Mononuclear cell (primary cell): ENCODE data around the gene TXNDC11. TPM values are rescaled to one million over a fixed set of nuclear protein-coding genes. Genes with fewer than 3 reads are reported as not detected.

Experiments used
- H3K27me3 ChIP-seq: 2 replicates; pipeline ENCODE4 v1.6.0; 2011; ENCODE audit warnings: low read length, control low read depth; ENCODE audit not compliant: insufficient read depth
- H3K4me1 ChIP-seq: 2 replicates; pipeline ENCODE4 v1.5.1; 2011; ENCODE audit warnings: mild to moderate bottlenecking, low read length, control low read depth; ENCODE audit not compliant: insufficient read depth
- H3K4me3 ChIP-seq: 2 replicates; pipeline ENCODE4 v1.5.1; 2011; ENCODE audit warnings: mild to moderate bottlenecking, low read length, moderate library complexity
- H3K9me3 ChIP-seq: 2 replicates; pipeline ENCODE4 v1.5.1; 2011; ENCODE audit warnings: low read depth, mild to moderate bottlenecking, control low read depth, low read length
- total RNA-seq: library from RNA; depleted of rRNA; stranded (reverse); fragments of >200 nt; gene quantifications from one replicate; pipeline ENCODE4 v1.2.3, GENCODE V29; 2012

The TXNDC11 gene
- total RNA-seq, 1 donor, result 75.8 TPM

DNA sequence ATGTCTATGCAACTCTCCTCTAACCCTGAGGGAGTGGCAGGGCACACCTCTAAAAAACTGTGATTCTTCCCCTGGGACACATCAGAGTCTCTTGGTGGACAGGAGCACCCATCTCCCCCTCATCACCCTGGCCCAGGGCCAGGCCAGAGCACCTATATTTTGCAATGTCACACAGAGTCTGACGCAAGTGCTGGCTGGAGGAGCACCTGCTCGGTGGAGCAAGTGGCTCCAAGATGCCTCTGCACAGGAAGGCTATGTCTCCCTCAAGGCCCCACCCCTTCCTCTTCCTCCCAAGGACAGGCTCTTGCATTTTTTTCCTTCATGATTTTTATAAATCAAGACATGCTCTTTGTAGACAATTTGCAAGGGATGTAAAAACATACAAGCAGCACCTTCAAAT, 61.1 kb downstream of the TXNDC11 start:
- Histone ChIP-seq H3K4me3 (no peak overlapping the region), H3K9me3 (no peaks in the 10 kb centered on the region), H3K4me1 (peaks cover 77% of the 10 kb centered on the region), H3K27me3 (no peaks in the 10 kb centered on the region)

- Histone ChIP-seq H3K9me3 (no peaks in the 10 kb centered on the region), H3K4me1 (peaks cover 87% of the 10 kb centered on the region), H3K27me3 (no peaks in the 10 kb centered on the region), H3K4me3 (no peak overlapping the region)
These were observed 62.4 kb downstream of the TXNDC11 start for GRCh38 chr16:11679941-11680911.

DNA sequence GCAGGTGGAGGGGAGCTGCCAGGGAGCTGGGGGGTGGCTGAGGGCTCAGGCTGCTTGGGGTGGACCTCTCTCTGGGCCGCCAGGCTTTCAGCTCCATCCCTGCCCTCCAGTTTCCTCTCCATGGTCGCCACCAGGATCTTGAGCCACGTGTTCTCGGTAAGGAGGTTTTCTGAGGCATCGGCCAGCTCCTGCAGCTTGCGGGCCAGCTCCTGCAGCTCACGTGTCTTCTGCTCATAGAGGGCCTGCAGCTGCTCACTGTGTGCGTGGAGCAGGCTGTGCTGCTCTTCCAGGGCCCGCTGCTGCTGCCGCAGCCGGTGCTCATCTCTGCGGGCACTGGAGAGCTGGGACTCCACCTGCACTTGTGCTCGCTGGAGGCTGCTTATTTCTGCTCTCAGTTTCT, 63.4 kb downstream of the TXNDC11 start:
- H3K4me3 ChIP-seq, result no peak overlapping the region
- H3K9me3 ChIP-seq, result no peaks in the 10 kb centered on the region
- peaks cover 94% of the 10 kb centered on the region for H3K4me1 ChIP-seq
- H3K27me3 ChIP-seq, result no peaks in the 10 kb centered on the region

GRCh38 chr16:11677959-11678881, 64.4 kb downstream of the TXNDC11 start:
- no peak overlapping the region for H3K4me3 ChIP-seq
- no peaks in the 10 kb centered on the region for H3K9me3 ChIP-seq
- no peaks in the 10 kb centered on the region for H3K27me3 ChIP-seq
- H3K4me1 ChIP-seq, result peaks cover 95% of the 10 kb centered on the region

DNA sequence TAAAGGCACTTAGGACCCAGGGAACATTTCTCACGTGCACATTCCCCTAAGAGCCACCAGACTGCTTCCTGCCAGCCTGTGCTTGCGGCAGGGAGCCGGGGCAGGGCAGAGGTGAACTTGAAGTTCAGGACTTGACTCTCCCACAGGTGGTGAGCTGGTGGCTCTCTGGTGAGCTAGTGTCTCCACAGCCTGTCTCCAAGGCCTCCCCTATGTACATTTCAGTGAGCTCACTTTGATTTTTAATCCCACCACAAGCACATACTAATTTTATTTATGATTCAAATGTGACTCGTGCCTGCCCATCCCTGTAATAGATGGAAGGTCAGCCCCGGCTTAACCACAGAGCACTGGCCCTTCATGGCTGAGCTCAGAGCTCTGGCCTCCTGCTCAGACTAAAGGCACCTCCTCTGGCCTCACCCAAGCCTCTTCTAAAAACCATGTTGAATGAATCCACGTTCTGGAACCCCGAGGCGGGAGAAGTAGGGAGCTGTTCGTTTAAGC, 65.2 kb downstream of the TXNDC11 start:
- Histone ChIP-seq H3K9me3 (no peaks in the 10 kb centered on the region), H3K27me3 (no peaks in the 10 kb centered on the region), H3K4me1 (peaks cover 96% of the 10 kb centered on the region), H3K4me3 (no peak overlapping the region)

- no peaks in the 10 kb centered on the region for H3K27me3 ChIP-seq
- H3K4me1 ChIP-seq, result peaks cover 96% of the 10 kb centered on the region
- H3K9me3 ChIP-seq, result no peaks in the 10 kb centered on the region
- H3K4me3 ChIP-seq, result no peak overlapping the region
These were observed 65.9 kb downstream of the TXNDC11 start for GRCh38 chr16:11676799-11677198.

- Histone ChIP-seq H3K27me3 (no peaks in the 10 kb centered on the region), H3K4me3 (no peak overlapping the region), H3K9me3 (no peaks in the 10 kb centered on the region), H3K4me1 (peaks cover 96% of the 10 kb centered on the region)
These were observed 66.8 kb downstream of the TXNDC11 start for GRCh38 chr16:11675561-11676511.

GRCh38 chr16:11674818-11675560, 67.7 kb downstream of the TXNDC11 start:
- Histone ChIP-seq H3K27me3 (no peaks in the 10 kb centered on the region), H3K4me1 (peaks cover 96% of the 10 kb centered on the region), H3K4me3 (no peak overlapping the region), H3K9me3 (no peaks in the 10 kb centered on the region)

GRCh38 chr16:11674001-11674817, 68.4 kb downstream of the TXNDC11 start:
- no peak overlapping the region for H3K4me3 ChIP-seq
- no peaks in the 10 kb centered on the region for H3K27me3 ChIP-seq
- no peaks in the 10 kb centered on the region for H3K9me3 ChIP-seq
- peaks cover 96% of the 10 kb centered on the region for H3K4me1 ChIP-seq

GRCh38 chr16:11673091-11674000, 69.3 kb downstream of the TXNDC11 start:
- H3K4me3 ChIP-seq, result no peak overlapping the region
- no peaks in the 10 kb centered on the region for H3K9me3 ChIP-seq
- H3K27me3 ChIP-seq, result no peaks in the 10 kb centered on the region
- H3K4me1 ChIP-seq, result peaks cover 90% of the 10 kb centered on the region

DNA sequence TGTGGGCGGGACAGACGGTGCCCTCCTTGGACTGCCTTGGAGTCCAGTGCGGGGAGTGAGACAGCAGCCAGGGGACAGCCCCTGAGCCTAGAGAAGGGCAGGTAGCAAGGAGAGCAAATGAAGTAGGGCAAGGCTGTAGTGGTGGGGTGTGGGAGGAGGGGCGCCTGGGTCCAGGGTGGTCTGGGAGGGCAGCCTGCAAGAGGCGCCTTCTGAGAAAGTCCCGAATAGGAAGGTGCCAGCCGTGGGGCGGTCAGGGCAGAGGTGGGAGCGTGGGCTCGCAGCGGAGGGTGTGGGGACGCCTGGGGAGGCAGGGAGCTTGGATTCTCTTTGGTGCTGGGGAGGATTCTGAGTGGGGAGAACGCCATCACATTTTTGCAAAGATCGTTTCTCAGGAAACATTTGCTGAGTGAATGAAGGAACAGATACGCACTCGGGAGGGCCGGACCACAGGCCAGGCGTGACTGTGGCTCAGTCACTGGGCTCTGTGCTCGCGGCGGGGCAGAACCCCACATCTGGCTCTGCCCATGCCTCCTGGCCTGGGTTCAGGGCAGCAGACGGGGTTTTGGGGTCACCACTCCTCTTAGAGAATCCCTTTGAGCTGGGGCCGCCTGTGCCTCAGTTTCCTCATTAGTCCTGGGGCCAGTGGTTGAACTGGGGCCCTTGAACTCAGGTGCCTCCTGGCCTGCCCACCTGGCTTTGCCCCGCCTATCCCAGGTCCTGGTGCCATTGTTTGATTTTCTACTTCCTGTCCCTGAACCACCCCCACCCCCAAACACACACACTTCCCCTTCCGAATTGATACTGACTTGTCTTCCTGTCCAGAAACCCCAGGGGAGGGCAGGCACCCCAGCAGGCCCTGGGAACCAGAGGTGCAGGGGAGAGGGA, 70.2 kb downstream of the TXNDC11 start:
- Histone ChIP-seq H3K27me3 (no peaks in the 10 kb centered on the region), H3K9me3 (no peaks in the 10 kb centered on the region), H3K4me1 (peaks cover 86% of the 10 kb centered on the region), H3K4me3 (no peak overlapping the region)
